WI38 (cell line): ENCODE measurements around the gene PSMC2.

Source experiments
- H3K4me3 ChIP-seq: 2 replicates; pipeline ENCODE4 v1.5.1; 2011; ENCODE audit warnings: low read depth, mild to moderate bottlenecking, control low read depth, low read length
- TF ChIP-seq, protein P1 (sequence below): IDR thresholded peaks from 2 replicates; pipeline ENCODE4 v1.5.1; 2012; ENCODE audit warnings: low read depth, mild to moderate bottlenecking, control low read depth, low read length

The PSMC2 gene

DNA sequence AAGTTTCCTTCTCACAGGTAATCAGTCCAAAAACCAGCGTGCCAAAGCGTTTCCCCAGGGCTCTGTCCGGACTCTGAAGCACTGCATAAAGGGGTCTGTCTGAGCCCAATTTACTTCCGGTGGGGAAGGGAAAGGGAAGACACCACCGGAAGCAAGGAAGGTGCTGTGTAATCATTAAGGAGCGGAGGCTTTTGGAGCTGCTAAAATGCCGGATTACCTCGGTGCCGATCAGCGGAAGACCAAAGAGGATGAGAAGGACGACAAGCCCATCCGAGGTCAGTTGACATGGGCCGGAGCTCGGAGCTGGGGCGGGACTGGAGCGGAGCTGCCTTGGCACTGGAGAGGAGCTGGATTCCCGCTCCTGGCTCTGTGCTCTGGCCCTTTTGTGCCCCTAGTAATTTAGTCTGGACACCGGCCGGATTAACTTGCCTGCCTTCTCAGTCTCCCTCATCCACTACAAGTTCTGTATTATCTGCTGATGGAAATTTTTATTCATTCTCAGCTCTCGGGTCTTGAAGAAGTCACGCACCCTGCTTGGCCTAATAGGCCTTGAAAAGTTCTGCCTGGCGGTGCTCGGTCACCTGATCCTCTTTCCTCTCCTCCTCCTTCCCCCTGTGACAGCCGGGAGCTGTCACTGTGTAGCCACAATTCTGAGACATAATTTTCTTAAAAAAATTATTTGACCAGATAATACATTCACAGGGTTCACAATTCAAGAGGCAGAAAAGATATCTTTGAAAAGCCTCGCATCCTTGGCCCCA, at the start of gene PSMC2:
Gene PSMC2, plus strand, starts transcription at position 137 of the 761 bp plus-strand sequence. Its CDS starts 69 bp downstream, at position 206.
- TF ChIP-seq, protein P1, sequence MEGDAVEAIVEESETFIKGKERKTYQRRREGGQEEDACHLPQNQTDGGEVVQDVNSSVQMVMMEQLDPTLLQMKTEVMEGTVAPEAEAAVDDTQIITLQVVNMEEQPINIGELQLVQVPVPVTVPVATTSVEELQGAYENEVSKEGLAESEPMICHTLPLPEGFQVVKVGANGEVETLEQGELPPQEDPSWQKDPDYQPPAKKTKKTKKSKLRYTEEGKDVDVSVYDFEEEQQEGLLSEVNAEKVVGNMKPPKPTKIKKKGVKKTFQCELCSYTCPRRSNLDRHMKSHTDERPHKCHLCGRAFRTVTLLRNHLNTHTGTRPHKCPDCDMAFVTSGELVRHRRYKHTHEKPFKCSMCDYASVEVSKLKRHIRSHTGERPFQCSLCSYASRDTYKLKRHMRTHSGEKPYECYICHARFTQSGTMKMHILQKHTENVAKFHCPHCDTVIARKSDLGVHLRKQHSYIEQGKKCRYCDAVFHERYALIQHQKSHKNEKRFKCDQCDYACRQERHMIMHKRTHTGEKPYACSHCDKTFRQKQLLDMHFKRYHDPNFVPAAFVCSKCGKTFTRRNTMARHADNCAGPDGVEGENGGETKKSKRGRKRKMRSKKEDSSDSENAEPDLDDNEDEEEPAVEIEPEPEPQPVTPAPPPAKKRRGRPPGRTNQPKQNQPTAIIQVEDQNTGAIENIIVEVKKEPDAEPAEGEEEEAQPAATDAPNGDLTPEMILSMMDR: no peak
- H3K4me3 ChIP-seq: peak within 1 kb of the TSS; percentile 93

DNA sequence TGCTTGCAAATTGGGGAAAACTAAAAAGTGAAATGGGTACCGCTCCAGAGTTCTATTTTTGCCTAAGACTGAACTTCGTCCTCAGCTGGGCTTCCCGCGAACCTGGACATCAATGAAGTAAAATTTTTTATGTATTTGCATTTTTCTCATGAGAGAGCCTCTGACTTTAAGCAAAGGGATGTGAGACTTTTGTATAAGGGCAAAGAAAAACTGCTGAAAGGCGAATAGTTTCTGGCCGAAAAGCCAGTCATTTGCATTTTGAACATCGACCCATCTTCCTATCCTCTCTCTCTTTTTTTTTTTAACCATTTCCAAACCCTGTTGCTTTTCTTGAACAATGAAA, 49.6 kb upstream of the PSMC2 start:
- peak overlapping the region; percentile 64 for H3K4me3 ChIP-seq
- TF ChIP-seq, protein P1: no peak

DNA sequence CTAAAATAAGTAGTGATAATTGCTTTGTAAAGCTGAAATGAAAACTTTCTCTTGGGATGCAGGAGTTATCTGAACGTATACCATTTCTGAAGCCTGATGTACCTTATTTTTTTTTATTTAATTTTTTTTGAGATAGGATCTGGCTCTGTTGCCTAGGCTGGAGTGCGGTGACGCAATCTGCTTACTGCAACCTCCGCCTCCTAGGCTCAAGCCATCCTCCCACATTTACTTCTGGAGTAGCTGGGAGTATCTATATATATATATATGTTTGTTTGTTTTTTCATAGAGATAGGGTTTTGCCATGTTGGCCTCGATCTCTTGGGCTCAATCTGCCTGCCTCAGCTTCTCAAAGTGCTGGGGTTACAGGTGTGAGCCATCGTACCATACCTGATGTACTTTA, 47.8 kb upstream of the PSMC2 start:
- H3K4me3 ChIP-seq: no peak overlapping the region
- TF ChIP-seq, protein P1: no peak

DNA sequence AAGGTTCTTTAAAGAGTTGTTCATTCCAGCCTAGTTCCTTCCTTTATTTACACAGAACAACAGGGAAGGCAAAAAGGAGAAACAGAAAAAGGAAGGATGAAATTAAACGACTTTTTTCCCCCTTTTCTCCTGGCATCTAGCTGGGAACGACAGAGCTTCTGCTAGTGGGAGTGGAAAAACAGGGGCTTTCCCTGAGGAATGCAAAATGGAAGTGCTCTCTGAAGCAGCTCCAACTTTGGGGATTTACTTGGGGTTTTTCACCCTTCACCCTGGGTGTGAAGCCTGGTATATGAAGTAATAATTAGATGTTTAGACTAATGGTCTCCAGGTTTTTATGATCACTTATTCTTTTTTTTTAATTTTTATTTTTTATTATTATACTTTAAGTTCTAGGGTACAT, 46.0 kb upstream of the PSMC2 start:
- TF ChIP-seq, protein P1: no peak
- H3K4me3 ChIP-seq: no peak overlapping the region

DNA sequence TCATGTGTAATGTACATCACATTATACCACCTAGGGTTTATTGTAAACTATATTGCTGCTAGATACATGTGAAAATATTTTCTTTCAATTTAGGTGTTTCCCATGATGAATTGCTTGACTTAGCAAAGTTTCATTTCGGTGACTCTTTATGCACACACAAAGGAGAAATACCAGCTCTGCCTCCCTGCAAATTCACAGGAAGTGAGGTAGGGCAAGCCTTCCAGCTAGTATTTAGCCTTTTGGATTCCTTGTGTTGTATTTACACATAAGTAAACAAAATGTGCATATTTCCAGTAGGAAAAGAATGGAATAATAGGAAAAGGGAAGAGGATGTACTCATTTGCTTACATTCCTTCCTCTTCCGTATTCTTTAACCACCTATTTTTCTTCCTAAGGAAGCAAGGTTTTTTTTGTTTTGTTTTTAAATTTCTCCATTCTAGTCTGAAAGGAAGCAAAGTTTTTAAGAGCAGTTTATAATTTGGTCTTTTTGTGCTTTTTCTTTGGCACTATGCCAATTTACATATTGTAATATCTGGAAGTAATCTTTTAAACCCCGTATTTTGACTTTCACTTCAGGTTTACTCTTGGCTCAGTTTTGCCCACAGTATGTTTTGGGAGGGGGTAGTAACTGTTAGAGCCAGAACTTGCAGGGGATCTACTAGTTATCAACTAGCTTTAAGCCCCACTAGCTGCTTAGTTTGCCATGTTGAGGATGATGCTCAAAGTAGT, 39.8 kb upstream of the PSMC2 start:
- TF ChIP-seq, protein P1: no peak
- no peak overlapping the region for H3K4me3 ChIP-seq

DNA sequence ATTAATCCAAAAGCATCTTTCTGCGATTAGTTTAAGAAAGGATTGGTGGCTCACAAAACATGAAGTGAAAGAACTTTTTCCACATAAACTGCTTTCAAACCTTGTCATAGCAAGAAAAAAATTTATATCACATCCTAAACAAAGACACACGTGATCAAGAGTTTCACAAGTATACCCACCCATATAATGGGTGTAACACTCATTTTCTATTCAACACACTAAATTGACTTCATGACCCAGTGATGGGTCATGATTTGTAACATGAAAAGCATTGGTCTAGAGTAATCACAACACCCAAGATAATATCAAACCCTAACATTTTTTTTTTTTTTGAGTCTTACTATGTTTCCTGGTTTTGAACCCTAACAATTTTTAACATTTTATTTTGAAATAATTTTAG, 32.6 kb upstream of the PSMC2 start:
- no peak overlapping the region for H3K4me3 ChIP-seq

More for the DNA sequence above, 32.6 kb upstream of the PSMC2 start:
- TF ChIP-seq, protein P1: no peak
